NB4 (cell line): ENCODE data around the gene CGNL1.

Experiments
- MYC ChIP-seq: IDR thresholded peaks from 2 replicates; pipeline ENCODE4 v1.6.1; 2011; ENCODE audit warnings: low read depth, low read length
- TF ChIP-seq, protein P1 (sequence below): IDR thresholded peaks from one replicate; pipeline ENCODE4 v1.5.1; 2012; ENCODE audit warnings: low read depth, low read length
- TF ChIP-seq, protein P2 (sequence below): IDR thresholded peaks from 2 replicates; pipeline ENCODE4 v1.6.1; 2011; ENCODE audit warnings: low read depth, low read length

DNA sequence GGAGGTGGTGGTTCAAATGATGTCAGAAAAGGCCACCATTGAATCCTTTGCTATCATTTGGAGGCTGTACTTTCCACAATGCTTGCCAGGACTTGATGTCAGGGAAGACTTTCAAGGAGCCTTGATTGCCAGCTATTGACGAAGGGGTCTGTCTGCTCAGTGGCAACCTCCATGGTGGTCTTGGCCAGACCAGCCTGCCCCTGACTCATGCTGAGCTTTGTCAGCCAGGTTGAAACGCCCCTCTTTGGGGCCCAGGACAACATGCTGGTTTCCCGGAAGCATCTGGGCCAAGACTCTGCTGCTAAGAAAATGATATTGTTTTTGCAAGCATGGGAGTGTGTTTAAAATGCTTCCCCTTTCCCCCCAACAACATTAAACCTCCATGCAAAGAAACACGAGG lies 26.7 kb downstream of the CGNL1 start:
- TF ChIP-seq, protein P1, sequence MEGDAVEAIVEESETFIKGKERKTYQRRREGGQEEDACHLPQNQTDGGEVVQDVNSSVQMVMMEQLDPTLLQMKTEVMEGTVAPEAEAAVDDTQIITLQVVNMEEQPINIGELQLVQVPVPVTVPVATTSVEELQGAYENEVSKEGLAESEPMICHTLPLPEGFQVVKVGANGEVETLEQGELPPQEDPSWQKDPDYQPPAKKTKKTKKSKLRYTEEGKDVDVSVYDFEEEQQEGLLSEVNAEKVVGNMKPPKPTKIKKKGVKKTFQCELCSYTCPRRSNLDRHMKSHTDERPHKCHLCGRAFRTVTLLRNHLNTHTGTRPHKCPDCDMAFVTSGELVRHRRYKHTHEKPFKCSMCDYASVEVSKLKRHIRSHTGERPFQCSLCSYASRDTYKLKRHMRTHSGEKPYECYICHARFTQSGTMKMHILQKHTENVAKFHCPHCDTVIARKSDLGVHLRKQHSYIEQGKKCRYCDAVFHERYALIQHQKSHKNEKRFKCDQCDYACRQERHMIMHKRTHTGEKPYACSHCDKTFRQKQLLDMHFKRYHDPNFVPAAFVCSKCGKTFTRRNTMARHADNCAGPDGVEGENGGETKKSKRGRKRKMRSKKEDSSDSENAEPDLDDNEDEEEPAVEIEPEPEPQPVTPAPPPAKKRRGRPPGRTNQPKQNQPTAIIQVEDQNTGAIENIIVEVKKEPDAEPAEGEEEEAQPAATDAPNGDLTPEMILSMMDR: no peak
- TF ChIP-seq MYC: no peak
- TF ChIP-seq, protein P2, sequence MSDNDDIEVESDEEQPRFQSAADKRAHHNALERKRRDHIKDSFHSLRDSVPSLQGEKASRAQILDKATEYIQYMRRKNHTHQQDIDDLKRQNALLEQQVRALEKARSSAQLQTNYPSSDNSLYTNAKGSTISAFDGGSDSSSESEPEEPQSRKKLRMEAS: no peak
